Kidney epithelial cell (primary cell): Measurements from ENCODE around the gene ACBD3. TPM values are rescaled to one million over a fixed set of nuclear protein-coding genes. Genes with fewer than 3 reads are reported as not detected.

Source experiments
- DNase-seq: peaks from one replicate; pipeline ENCODE4 v3.0.0-alpha.2; 2010; ENCODE audit warnings: low read depth
- H3K27me3 ChIP-seq: 2 replicates; pipeline ENCODE4 v1.6.0; 2011; ENCODE audit warnings: low read length; ENCODE audit not compliant: control insufficient read depth, insufficient read depth
- H3K36me3 ChIP-seq: 2 replicates; pipeline ENCODE4 v1.5.1; 2011; ENCODE audit warnings: low read length; ENCODE audit not compliant: control insufficient read depth, insufficient read depth
- H3K4me3 ChIP-seq: 2 replicates; pipeline ENCODE4 v1.5.1; 2011; ENCODE audit warnings: low read depth, mild to moderate bottlenecking, control low read depth, low read length
- total RNA-seq: library from RNA; depleted of rRNA; stranded (reverse); fragments of >200 nt; gene quantifications from 2 replicates; pipeline ENCODE4 v1.2.3, GENCODE V29; 2015
- TF ChIP-seq, protein P1 (sequence below): IDR thresholded peaks from 2 replicates; pipeline ENCODE4 v1.5.1; 2011; ENCODE audit warnings: mild to moderate bottlenecking, moderate library complexity, low read length, control low read depth, inconsistent platforms; ENCODE audit not compliant: insufficient read depth, poor library complexity, severe bottlenecking

ACBD3 gene
- total RNA-seq, 1 donor from 2014 or later = 46.3 TPM

DNA sequence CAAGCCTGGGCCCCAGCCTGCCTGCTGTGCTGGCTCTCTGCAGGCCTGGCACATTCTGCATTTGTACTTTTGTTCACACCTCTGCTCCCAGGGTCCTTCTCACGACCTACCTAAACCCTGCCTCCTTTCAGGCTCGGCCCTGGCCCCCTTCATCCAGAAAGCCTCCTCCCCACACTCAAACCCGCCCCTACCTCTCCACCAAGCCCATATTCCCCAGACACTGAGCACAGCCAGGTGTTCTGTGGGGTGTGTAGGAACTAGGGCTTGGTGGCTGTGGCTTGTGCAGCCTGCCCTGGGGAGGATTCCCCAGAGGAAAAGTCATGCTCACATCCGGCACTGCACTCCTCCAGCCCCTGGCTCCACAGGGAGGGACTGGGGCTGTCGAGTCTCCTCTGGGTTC lies 28.7 kb upstream of the ACBD3 start:
- no peaks in the 10 kb centered on the region for H3K27me3 ChIP-seq
- TF ChIP-seq, protein P1, sequence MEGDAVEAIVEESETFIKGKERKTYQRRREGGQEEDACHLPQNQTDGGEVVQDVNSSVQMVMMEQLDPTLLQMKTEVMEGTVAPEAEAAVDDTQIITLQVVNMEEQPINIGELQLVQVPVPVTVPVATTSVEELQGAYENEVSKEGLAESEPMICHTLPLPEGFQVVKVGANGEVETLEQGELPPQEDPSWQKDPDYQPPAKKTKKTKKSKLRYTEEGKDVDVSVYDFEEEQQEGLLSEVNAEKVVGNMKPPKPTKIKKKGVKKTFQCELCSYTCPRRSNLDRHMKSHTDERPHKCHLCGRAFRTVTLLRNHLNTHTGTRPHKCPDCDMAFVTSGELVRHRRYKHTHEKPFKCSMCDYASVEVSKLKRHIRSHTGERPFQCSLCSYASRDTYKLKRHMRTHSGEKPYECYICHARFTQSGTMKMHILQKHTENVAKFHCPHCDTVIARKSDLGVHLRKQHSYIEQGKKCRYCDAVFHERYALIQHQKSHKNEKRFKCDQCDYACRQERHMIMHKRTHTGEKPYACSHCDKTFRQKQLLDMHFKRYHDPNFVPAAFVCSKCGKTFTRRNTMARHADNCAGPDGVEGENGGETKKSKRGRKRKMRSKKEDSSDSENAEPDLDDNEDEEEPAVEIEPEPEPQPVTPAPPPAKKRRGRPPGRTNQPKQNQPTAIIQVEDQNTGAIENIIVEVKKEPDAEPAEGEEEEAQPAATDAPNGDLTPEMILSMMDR = no peak
- no peak overlapping the region for H3K4me3 ChIP-seq
- no peak for DNase-seq
- no peaks in the 10 kb centered on the region for H3K36me3 ChIP-seq

DNA sequence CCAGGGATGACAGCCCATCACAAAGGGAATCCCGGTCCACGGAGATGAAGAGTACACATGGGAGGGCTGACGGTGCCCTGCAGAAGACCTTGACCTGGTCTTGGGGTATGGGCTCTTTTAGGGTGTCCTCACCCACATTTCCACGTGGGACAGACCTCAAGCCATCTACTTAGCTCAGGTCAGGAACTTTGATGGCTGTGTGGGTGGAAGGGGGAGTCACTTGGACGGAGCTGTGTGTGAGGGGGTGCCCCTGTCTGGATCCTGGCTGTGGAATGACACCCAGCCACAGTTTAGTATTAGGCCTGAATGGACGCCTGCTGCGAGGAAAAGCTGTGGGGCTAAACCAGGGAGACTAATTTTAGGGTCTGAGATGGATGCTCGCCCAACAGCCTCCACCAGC lies 26.0 kb upstream of the ACBD3 start:
- Histone ChIP-seq H3K4me3 (no peak overlapping the region), H3K36me3 (no peaks in the 10 kb centered on the region), H3K27me3 (no peaks in the 10 kb centered on the region)
- TF ChIP-seq, protein P1 = no peak
- no peak for DNase-seq

DNA sequence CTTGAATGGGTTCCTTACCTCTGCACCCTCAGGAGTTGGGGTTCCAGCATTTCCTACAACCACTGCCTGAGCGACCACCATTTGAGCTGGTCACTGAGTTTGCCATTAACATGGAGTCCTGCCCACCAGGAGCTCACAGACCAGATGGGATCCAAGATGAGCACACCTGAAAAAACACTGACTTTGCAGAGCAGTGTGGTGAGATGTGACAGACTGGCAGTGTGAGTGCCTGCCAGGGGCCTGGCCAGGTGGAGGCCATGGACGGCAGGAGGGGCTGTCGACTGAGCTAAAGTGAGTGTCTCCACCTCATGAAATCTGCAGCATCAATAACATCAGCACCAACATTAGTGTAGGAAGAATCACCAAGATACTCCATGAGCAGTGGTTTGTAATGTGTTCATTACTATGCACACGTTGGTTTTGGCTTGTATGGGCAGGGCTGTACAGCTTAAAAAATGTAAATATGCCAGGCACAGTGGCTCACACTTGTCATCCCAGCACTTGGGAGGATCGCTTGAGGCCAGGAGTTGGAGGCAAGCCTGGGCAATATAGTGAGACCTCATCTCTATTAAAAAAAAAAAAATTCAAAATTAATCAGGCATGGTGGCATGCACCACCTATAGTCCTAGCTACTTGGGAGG lies 24.8 kb upstream of the ACBD3 start:
- no peak overlapping the region for H3K4me3 ChIP-seq
- no peak for DNase-seq
- H3K27me3 ChIP-seq = no peaks in the 10 kb centered on the region
- no peaks in the 10 kb centered on the region for H3K36me3 ChIP-seq
- TF ChIP-seq, protein P1 = no peak

DNA sequence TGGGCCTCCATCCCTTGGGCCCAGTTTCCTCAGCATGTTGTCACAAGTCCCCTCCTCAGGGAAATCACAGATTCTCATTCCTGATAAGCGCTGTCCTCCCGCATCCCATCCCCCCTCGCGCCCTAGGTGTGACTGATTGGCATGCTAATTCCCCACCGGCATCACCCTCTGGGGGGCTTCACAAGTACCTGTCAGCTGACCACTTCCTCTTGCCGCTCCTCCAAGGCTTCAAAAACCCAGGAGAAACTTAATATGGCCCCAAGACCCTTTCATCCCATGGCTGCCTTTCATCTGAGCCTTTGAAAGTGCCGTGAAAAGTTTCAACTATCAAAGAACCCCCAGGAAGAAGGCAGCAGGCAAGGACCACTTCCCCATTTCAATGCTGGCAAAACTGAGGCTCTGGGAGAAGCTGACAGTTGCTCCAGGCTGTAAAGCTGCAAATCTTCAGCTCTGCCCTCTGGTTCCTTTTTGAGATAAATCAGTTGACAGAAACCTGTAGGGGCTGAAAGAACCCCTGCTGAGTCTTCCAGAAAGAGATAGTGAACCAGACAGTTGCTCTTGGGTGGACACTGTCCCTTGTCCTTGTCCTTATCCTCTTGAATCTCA lies 24.1 kb upstream of the ACBD3 start:
- TF ChIP-seq, protein P1 = no peak
- Histone ChIP-seq H3K27me3 (no peaks in the 10 kb centered on the region), H3K4me3 (no peak overlapping the region), H3K36me3 (no peaks in the 10 kb centered on the region)
- no peak for DNase-seq

DNA sequence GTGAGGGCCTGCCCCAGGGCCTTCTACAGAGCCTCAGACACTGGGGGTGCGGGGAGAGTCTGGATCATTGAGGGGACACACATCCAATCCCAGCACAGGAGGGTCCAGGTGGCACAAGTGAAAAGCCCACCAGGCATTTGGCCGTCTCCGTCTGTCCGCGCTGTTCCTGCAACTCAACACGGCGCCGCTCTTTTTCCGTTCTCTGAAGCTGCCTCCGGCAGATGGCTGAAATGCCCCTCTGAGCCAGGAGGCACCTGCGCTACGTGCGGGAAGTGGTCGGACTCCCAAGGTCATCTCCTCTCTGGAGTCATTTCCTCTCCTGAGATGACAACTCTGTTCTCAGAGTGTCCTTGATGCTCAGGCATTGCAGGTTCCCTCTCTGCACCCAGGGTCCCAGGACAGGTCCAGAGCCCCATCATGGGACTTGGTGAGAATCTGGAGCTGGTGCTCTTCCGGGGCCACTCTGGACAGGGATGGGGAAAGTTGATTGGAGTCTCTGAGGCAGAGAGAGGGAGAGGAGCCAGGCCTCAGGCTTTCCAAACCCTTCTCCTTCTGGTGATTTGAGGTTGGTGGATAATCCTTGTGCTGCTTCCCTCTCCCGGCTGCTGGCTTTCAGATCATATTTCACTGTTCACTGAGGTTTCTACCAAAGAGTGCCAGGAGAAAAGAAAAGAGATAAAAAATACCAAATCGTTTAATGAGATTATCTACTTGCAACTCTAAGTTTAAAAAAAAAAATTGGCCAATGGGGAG lies 22.9 kb upstream of the ACBD3 start:
- H3K4me3 ChIP-seq = no peak overlapping the region
- H3K36me3 ChIP-seq = no peaks in the 10 kb centered on the region
- DNase-seq = no peak
- H3K27me3 ChIP-seq = no peaks in the 10 kb centered on the region
- TF ChIP-seq, protein P1 = no peak

DNA sequence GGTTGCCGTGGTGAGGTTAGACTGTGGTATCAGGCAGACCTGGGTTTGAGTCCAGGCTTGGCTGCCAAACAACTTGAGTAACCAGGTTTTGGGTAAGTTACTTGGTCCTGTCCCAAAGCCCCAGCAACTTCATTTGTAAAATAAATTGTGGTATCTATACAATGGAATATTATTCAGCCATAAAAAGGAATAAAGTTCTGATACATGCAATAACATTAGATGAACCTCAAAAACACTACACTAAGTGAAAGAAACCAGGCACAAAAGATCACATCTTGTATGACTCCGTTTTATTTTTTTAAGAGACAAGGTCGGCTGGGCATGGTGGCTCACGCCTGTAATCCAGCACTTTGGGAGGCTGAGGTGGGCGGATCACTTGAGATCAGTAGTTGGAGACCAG lies 20.5 kb upstream of the ACBD3 start:
- Histone ChIP-seq H3K4me3 (no peak overlapping the region), H3K36me3 (no peaks in the 10 kb centered on the region), H3K27me3 (no peaks in the 10 kb centered on the region)
- no peak for DNase-seq
- TF ChIP-seq, protein P1 = no peak
